ENCODE data around the gene F12. TPM values are rescaled to one million over a fixed set of nuclear protein-coding genes. Genes with fewer than 3 reads are reported as not detected.
A peak's percentile ranks its signal among the peaks of the same experiment; 100 is the strongest.

Gene F12
- total RNA-seq, 1 experiment from 2014 or later = 13.4 TPM

DNA sequence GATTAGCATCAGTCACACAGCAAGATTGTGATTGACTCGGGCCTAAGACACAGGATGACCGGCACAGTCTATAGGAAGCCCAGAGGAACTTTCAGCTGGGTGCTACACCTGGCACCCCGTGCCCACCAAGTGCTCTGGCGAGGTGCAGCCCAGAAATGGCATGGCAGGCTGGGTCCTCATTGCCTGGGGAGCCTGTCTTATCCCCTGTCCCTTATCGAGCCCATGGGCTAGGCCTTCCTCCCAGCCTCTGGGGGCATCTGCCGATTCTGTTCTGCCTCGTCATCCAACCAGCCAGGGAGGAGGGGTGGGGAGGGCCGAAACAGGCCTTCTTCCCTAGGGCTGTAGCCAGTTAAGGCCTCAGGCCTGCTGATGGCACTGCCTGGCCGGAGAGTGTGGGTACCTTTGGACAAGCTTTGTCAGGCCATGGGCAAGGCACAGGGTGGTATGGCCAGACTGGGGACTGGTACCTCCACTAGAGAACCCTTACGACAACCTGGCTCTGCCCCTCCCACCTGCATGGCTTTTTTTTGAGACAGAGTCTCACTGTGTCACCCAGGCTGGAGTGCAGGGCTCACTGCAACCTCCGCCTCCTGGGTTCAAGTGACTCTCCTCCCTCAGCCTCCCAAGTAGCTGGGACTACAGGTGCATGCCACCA, 18.7 kb upstream of the F12 start:
- ChIA-PET CTCF (interaction anchor here (0.5 to 1.3 kb wide), 4 partner anchors 25 to 120 kb away, joined by 3 to 6 read pairs (median 4); no protein-coding TSS in a partner anchor), POLR2A (interaction anchor here (1.6 kb wide), 1 partner anchor 20 kb away, joined by 6 read pairs; no protein-coding TSS in a partner anchor)
- Histone ChIP-seq H3K4me3 (ENCODE audit: low read depth in 2 of 2, low read length in 2 of 2) (peak overlapping the region; percentile 85; a peak in 3 of 4 replicates), H3K27me3 (ENCODE audit: control insufficient read depth, insufficient read depth, low read length) (no peaks in the 10 kb centered on the region), H3K36me3 (ENCODE audit: control insufficient read depth, insufficient read depth, low read length) (peaks cover 2% of the 10 kb centered on the region; the same call in 1 of the 2 replicates), H3K4me1 (ENCODE audit: control insufficient read depth, insufficient read depth, low read length) (peaks cover 18% of the 10 kb centered on the region), H3K27ac (ENCODE audit: low read length) (peak overlapping the region; percentile 87), H3K9me3 (ENCODE audit: control insufficient read depth, insufficient read depth, low read depth, low read length) (no peaks in the 10 kb centered on the region)
- intact Hi-C loops (cut with micrococcal nuclease; ENCODE audit: unreplicated experiment) (no loop called here), in situ Hi-C loops (cut with HindIII; ENCODE audit: low pct_unique_long_range_greater_than_20kb, low sequenced_read_pairs) (no loop called here)
- TF ChIP-seq, protein P1, sequence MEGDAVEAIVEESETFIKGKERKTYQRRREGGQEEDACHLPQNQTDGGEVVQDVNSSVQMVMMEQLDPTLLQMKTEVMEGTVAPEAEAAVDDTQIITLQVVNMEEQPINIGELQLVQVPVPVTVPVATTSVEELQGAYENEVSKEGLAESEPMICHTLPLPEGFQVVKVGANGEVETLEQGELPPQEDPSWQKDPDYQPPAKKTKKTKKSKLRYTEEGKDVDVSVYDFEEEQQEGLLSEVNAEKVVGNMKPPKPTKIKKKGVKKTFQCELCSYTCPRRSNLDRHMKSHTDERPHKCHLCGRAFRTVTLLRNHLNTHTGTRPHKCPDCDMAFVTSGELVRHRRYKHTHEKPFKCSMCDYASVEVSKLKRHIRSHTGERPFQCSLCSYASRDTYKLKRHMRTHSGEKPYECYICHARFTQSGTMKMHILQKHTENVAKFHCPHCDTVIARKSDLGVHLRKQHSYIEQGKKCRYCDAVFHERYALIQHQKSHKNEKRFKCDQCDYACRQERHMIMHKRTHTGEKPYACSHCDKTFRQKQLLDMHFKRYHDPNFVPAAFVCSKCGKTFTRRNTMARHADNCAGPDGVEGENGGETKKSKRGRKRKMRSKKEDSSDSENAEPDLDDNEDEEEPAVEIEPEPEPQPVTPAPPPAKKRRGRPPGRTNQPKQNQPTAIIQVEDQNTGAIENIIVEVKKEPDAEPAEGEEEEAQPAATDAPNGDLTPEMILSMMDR (IDR thresholded peaks at IDR 0.05) = no peak
- TF ChIP-seq POLR2AphosphoS5 (IDR thresholded peaks at IDR 0.05; ENCODE audit: low read depth, low read length) (no peak), TCF7L2 (IDR thresholded peaks at IDR 0.05; ENCODE audit: low read depth, low read length) (no peak), SIN3A (IDR thresholded peaks at IDR 0.05; ENCODE audit: borderline replicate concordance, insufficient read depth, low read depth, low read length) (no peak)
- TF ChIP-seq, protein P2, sequence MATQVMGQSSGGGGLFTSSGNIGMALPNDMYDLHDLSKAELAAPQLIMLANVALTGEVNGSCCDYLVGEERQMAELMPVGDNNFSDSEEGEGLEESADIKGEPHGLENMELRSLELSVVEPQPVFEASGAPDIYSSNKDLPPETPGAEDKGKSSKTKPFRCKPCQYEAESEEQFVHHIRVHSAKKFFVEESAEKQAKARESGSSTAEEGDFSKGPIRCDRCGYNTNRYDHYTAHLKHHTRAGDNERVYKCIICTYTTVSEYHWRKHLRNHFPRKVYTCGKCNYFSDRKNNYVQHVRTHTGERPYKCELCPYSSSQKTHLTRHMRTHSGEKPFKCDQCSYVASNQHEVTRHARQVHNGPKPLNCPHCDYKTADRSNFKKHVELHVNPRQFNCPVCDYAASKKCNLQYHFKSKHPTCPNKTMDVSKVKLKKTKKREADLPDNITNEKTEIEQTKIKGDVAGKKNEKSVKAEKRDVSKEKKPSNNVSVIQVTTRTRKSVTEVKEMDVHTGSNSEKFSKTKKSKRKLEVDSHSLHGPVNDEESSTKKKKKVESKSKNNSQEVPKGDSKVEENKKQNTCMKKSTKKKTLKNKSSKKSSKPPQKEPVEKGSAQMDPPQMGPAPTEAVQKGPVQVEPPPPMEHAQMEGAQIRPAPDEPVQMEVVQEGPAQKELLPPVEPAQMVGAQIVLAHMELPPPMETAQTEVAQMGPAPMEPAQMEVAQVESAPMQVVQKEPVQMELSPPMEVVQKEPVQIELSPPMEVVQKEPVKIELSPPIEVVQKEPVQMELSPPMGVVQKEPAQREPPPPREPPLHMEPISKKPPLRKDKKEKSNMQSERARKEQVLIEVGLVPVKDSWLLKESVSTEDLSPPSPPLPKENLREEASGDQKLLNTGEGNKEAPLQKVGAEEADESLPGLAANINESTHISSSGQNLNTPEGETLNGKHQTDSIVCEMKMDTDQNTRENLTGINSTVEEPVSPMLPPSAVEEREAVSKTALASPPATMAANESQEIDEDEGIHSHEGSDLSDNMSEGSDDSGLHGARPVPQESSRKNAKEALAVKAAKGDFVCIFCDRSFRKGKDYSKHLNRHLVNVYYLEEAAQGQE (IDR thresholded peaks at IDR 0.05; ENCODE audit: insufficient read depth in 1 of 2, low read depth in 2 of 2, low read length in 1 of 2) = no peak
- BruUV-seq (replicated peaks) = no TSS peak
- DNase-seq (ENCODE audit: low read depth, low spot score) (no peak), ATAC-seq (no peak)

DNA sequence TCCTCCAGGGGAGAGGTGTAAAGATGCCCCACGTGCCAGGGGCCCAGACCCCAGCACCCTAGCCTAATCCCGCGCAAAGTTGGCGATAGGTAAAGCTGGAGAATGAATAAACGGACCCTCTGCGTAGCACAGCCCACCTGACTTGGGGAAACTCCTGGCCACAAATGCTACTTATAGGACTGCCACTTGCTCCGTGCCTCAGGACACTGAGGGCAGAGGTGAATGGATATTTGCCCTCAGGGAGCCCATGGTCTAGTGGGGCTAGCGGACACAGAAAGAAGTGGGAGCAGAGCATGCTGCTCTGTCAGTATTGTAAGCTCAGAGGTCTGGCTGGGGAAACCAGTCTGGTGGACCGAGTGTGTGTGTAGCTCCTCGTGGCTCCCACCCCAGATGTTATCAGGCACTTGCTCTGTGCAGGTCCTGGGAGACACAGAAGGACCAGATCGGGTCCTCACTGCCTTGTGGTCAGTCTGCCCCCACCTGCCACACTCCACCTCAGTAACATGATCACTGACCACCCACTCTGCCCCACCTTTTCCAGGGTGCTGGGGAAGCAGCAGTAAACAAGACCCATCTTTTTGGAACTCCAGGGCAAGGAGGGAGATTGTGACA, 18.0 kb upstream of the F12 start:
- Histone ChIP-seq H3K4me3 (ENCODE audit: low read depth in 2 of 2, low read length in 2 of 2) (peak overlapping the region; percentile 85), H3K27me3 (ENCODE audit: control insufficient read depth, insufficient read depth, low read length) (no peaks in the 10 kb centered on the region), H3K4me1 (ENCODE audit: control insufficient read depth, insufficient read depth, low read length) (peaks cover 18% of the 10 kb centered on the region), H3K36me3 (ENCODE audit: control insufficient read depth, insufficient read depth, low read length) (peaks cover 2% of the 10 kb centered on the region; the same call in 1 of the 2 replicates), H3K27ac (ENCODE audit: low read length) (peak overlapping the region; percentile 87), H3K9me3 (ENCODE audit: control insufficient read depth, insufficient read depth, low read depth, low read length) (no peaks in the 10 kb centered on the region)
- intact Hi-C loops (cut with micrococcal nuclease; ENCODE audit: unreplicated experiment) = no loop called here
- TF ChIP-seq SIN3A (IDR thresholded peaks at IDR 0.05; ENCODE audit: borderline replicate concordance, insufficient read depth, low read depth, low read length) (no peak), POLR2AphosphoS5 (IDR thresholded peaks at IDR 0.05; ENCODE audit: low read depth, low read length) (0 out of 2 replicates have a peak, but pooled peaks have one; percentile 30)
- ChIA-PET CTCF (interaction anchor here (0.6 to 0.8 kb wide), 2 partner anchors 24 to 119 kb away, joined by 3 to 4 read pairs; no protein-coding TSS in a partner anchor), POLR2A (interaction anchor here (0.6 to 1.6 kb wide), 2 partner anchors 12 to 21 kb away, joined by 5 to 6 read pairs; no protein-coding TSS in a partner anchor)
- ATAC-seq (no peak), DNase-seq (ENCODE audit: low read depth, low spot score) (no peak)
- in situ Hi-C loops (cut with HindIII; ENCODE audit: low pct_unique_long_range_greater_than_20kb, low sequenced_read_pairs) = no loop called here
- TSS peak; percentile 74 for BruUV-seq (replicated peaks)

Measured in Panc1 (cell line).